HG02798 (cell line): ENCODE data around the gene CCDC136.

Experiments used
- ATAC-seq: cut with Tn5 transposase; IDR thresholded peaks from one replicate; pipeline ENCODE4 v1.9.1; 2021; ENCODE audit warnings: mild to moderate bottlenecking; ENCODE audit not compliant: unreplicated experiment, poor library complexity

CCDC136 gene

GRCh38 chr7:128775744-128776474 is 15.9 kb upstream of the CCDC136 start, which contains the start of gene OPN1SW:
OPN1SW (minus strand) TSS chr7:128775794; CDS start chr7:128775781, 13 bp downstream.
- no peak for ATAC-seq

DNA sequence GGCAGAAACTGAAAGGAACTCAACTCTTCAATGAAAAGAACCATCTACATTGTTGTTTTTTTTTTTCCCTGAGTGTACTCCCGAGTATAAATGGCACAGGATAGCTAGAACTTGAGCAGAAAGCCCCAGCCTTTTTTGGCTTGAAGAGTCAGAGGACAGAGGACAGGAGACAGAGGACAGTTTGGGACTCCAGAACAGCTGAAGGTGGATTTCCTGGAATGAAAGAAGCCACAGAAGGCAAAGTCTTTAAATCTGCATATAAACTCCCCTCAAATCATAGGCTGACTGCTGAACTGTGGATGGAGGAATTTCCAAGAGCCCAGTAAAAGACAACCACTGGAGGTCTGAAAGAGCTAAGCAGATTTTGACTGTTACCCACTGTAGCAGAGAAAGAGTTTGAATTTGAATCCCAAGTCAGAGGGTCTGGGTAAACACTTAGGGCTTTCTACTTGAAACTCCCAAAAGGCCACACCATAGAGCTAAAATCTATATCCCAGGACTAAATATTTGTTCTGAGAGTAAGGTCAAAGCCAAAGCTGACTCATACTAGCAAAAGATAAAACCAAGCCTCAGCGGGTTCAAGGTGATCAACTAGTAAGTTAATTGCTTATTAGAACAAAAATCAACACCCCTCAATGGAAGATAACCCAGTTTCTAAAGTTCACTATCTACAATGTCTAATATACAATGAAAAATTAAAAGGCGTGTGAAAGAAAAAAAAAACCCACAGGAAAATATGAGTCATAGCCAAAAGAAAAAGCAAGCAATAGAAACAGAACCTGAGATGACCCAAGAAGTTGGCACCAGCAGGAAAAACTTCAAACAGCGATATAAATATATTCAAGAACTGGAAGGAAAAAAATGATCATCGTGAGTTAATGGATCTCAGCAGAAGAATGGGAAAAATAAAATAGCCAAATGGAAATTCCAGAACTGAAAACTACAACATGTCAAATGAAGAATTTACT is 14.3 kb upstream of the CCDC136 start:
- ATAC-seq = no peak

GRCh38 chr7:128778946-128779345 is 12.8 kb upstream of the CCDC136 start:
- ATAC-seq = no peak

- no peak for ATAC-seq
These were observed 10.6 kb upstream of the CCDC136 start for GRCh38 chr7:128781126-128781525.

DNA sequence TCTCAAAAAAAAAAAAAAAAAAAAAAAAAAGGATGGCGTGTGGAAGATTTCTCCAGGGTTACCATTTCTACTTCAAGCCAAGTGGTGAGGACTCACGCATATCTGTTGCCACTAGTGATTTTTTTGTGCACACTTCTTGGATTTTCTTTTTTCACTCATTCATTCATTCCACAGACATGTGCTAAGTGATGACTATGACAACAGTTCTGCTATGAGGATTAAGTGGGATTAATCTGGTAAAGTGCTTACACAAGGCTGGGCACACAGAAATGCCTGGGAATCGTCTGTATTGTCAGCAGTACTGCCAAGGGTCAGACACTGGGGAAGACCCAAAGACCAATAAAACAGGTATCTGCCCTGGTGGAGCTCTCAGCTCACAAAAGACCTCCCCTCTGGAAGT is 9.9 kb upstream of the CCDC136 start:
- no peak for ATAC-seq

GRCh38 chr7:128783143-128783861 is 8.5 kb upstream of the CCDC136 start:
- ATAC-seq = peak; percentile 48

DNA sequence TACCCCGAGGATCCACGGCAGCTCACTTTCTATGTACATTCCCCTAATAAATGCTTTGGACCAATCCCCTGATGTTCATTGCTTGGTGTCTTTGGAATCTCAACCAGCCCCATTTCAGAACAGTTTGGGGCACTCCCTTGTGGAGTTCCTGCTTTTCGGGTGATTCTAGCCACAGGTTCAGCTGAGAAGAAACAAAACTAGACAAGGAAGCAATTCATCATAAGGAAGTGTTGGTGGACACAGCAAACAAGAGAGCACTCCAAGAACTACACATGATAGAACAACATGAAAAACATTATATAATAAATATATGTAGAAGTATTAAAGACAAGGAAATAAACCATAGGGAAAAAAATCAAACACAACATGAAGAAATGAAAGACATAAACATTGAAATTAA is 6.0 kb upstream of the CCDC136 start:
- ATAC-seq = no peak

DNA sequence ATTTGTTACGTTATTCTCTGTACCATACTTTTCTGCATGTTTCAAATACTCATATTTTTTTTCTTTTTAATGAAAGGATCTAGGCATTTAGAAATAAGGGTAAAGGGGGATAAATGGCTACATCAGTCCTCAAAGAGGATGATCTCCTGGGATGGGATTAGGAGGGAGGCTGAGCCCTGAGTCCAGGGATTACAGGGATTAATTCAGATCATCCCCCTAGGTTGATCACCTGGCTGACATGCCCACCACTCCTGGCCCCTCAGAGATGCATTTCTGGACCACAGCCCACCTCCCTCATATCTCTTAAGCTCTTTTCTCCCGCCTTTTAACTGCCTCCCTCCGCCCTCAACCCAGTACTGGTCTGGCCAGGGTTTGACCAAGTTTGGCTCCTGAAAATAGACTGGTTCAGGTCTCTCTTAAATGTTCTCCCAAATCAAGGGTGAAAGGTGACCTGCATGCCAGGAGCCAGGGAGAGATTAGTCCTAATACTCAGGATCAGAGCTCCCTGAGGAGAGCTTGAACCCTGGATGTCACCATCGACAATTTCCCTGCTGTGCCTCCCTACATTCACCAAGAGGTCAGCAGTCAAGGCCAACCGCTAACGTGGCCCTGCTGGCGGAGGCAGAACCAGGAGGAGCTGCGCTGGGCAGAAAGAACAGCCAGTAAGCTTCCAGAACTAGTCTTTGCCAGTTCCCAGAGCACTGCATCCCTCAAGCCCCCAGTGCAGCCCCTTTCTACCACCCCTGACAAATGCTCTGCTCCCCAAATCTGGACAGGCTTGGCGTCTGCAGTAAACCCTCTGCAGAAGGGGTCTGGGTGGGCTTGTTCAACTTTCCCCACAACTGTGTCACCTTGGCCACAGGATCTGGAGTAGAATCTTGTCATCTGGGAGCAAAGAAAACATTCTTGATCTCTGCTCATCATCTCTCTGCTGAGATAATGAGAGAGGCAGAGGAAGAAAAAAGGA is 3.0 kb upstream of the CCDC136 start:
- ATAC-seq = no peak

- ATAC-seq = peak; percentile 23
These were observed 1.3 kb upstream of the CCDC136 start for GRCh38 chr7:128790315-128791041.

DNA sequence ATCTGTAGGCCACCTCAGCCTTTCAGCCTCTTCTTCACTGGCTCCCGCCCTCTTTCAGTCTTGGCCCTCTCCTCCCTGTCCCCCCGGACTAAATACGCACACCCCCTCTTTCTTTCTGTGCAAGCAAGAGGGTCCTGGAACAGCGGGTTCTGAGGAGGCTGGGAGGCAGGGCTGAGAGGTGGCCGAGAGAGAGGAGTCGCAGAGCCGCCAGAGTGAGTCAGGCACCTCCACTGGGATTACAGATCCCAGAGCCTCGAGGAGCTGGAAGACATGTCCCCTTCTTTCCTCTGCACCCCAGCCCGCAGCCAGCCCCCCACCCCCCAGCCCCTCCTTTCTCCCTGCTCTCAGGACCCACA is 182 bp downstream of the CCDC136 start:
- ATAC-seq = no peak

- no peak for ATAC-seq
These were observed 858 bp downstream of the CCDC136 start for GRCh38 chr7:128792471-128793180.

DNA sequence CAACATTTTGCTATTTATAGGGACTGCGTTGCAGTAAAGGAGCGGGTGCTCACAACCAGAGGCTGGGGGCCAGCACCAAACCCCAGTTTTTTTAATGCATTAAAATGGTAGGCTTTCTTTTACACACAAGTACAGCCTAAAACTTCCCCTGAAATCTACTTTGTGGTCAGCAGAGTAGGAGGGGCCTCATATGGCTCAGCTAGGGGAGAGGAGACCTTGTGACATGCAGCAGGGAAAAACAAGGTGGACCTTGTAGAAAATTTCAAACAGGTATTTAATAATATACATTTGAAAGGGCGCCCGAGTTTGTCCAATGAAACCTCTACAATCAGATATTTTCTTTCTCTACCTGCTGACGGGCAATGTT is 1.4 kb downstream of the CCDC136 start:
- no peak for ATAC-seq

DNA sequence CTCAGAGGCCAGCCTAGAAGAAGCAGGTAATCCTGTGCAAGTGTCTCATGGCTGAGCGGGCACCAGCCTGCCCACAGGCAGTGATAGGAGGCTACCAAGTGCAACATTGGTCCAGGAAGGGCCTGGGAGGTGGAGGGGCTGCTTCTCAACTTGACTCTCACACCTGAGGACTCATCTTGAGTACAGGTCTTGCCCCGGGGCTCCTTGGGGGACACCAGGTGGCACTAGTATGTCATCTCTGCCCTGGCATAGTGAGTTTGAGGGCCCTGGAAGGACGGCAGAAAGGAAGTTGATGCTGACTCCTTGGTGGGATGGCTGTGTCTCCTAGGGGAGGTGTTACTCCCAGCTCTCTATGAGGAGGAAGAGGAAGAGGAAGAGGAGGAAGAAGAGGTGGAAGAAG is 2.3 kb downstream of the CCDC136 start:
- no peak for ATAC-seq

- no peak for ATAC-seq
These were observed 2.7 kb downstream of the CCDC136 start for GRCh38 chr7:128794436-128794835.

GRCh38 chr7:128795129-128795528 is 3.4 kb downstream of the CCDC136 start:
- ATAC-seq = no peak

DNA sequence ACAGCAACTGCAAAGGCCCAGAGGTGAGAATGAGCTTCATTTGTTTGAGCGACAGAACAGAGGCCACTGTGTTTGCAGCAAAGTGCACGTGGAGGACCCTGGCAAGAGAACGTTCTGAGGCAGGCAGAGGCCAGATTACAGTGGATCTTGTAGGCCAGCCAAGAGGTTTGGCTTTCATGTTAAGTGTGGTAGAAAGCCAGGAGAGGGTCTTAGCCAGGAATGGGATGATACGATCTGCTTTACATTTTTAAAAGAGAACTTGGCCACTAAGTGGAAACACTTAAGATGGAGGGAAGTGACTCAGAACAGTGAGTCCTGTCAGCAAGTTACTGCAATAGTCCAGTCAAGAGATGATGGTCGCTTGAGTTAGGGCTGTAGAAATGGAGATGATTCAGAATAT is 4.6 kb downstream of the CCDC136 start:
- ATAC-seq = no peak

DNA sequence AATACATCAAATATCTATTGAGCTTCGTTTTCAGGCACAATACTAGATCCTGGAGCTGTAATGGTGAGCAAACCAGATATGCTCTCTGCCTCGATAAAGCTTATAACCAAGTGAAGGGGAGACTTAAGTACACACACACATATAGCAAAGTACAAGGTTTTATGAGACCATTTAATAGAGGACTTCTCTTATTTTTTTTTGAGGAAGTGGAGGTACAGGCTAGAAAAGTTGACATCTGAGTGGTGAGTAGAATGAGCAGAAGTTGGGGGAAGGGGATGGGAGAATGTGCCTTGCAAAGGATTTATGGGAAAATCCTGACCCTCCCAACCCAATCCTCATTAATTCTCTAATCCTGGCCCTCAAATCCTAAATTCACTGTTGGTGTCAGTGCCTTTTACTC is 7.7 kb downstream of the CCDC136 start:
- ATAC-seq = no peak

GRCh38 chr7:128800567-128800966 is 8.8 kb downstream of the CCDC136 start:
- no peak for ATAC-seq
